ENCODE measurements around the gene ZNF76. TPM values are rescaled to one million over a fixed set of nuclear protein-coding genes. Genes with fewer than 3 reads are reported as not detected.

ZNF76 gene
- total and polyA plus RNA-seq, 2 of the 13 experiments (the other 11 are each of a cell fraction or from before 2014, with no cell fraction given) = 13.2 to 26.4 TPM

- TF ChIP-seq MLXIP (CRISPR knock-in tag; IDR thresholded peaks at IDR 0.05; ENCODE audit: borderline replicate concordance) = no peak
- TF ChIP-seq ZNF556 (CRISPR knock-in tag; IDR thresholded peaks at IDR 0.05; ENCODE audit: borderline replicate concordance) = peak; percentile 84; the same call in 1 of the 2 replicates
- TF ChIP-seq SRY (CRISPR knock-in tag; IDR thresholded peaks at IDR 0.05) = no peak; the same call in 1 of the 2 replicates
- peak; percentile 86 for TF ChIP-seq KAT8 (CRISPR knock-in tag; IDR thresholded peaks at IDR 0.05)
- peak; percentile 75 for TF ChIP-seq FOSL2 (CRISPR knock-in tag; IDR thresholded peaks at IDR 0.05)
- no peak for TF ChIP-seq SOX6 (IDR thresholded peaks at IDR 0.05)
- peak; percentile 59 for TF ChIP-seq SOX6 (CRISPR knock-in tag; IDR thresholded peaks at IDR 0.05)
- 0 out of 2 replicates have a peak, but pooled peaks have one; percentile 60 for TF ChIP-seq ZNF792 (CRISPR knock-in tag; IDR thresholded peaks at IDR 0.05)
- peak; percentile 63; the same call in 1 of the 2 replicates for TF ChIP-seq RCOR2 (CRISPR knock-in tag; IDR thresholded peaks at IDR 0.05)
- no peak for TF ChIP-seq HMGA1 (CRISPR knock-in tag; conservative IDR thresholded peaks at IDR 0.05)
- TF ChIP-seq NPAS2 (CRISPR knock-in tag; IDR thresholded peaks at IDR 0.05; ENCODE audit: borderline replicate concordance) = no peak
- TF ChIP-seq ZNF451 (CRISPR knock-in tag; IDR thresholded peaks at IDR 0.05) = 0 out of 2 replicates have a peak, but pooled peaks have one; percentile 56
- no peak for TF ChIP-seq EZH2 (conservative IDR thresholded peaks at IDR 0.05; ENCODE audit: low read depth, low read length)
- no peak for TF ChIP-seq NFE2L1 (CRISPR knock-in tag; IDR thresholded peaks at IDR 0.05; ENCODE audit: borderline replicate concordance)
- no peak for TF ChIP-seq SNAI1 (CRISPR knock-in tag; IDR thresholded peaks at IDR 0.05; ENCODE audit: borderline replicate concordance)
- peak; percentile 78; the same call in 1 of the 2 replicates for TF ChIP-seq ZBTB7B (CRISPR knock-in tag; IDR thresholded peaks at IDR 0.05)
- TF ChIP-seq ZNF552 (CRISPR knock-in tag; IDR thresholded peaks at IDR 0.05; ENCODE audit: borderline replicate concordance) = no peak; the same call in 1 of the 2 replicates
- no peak for TF ChIP-seq ZNF660 (CRISPR knock-in tag; IDR thresholded peaks at IDR 0.05; ENCODE audit: borderline replicate concordance, low read depth)
- no peak; the same call in 1 of the 2 replicates for TF ChIP-seq ZNF543 (CRISPR knock-in tag; IDR thresholded peaks at IDR 0.05)
- no peak; the same call in 1 of the 2 replicates for TF ChIP-seq ATF6 (CRISPR knock-in tag; conservative IDR thresholded peaks at IDR 0.05)
- TF ChIP-seq ZNF251 (CRISPR knock-in tag; IDR thresholded peaks at IDR 0.05) = no peak
- no peak for TF ChIP-seq MZF1 (CRISPR knock-in tag; IDR thresholded peaks at IDR 0.05; ENCODE audit: borderline replicate concordance)
- TF ChIP-seq ZNF644 (CRISPR knock-in tag; IDR thresholded peaks at IDR 0.05; ENCODE audit: low read depth) = no peak
- TF ChIP-seq BHLHE40 (IDR thresholded peaks at IDR 0.05; ENCODE audit: low read length) = peak; percentile 64
- TF ChIP-seq ZNF512 (CRISPR knock-in tag; IDR thresholded peaks at IDR 0.05) = no peak
These were observed 82.9 kb downstream of the ZNF76 start, which contains the start of gene PPARD (continued) for GRCh38 chr6:35342258-35343091.
